Mucosa of descending colon (tissue), 3 donors: Measurements from ENCODE around the gene INPP5A. TPM values are rescaled to one million over a fixed set of nuclear protein-coding genes. Genes with fewer than 3 reads are reported as not detected.
A peak's percentile ranks its signal among the peaks of the same experiment; 100 is the strongest.

Experiments
- ATAC-seq: fragments of 200-7000 bp; cut with Tn5 transposase; one replicate; pipeline ENCODE4 v1.9.1; 2020; ENCODE audit warnings: mild to moderate bottlenecking, moderate library complexity
- DNase-seq, 3 donors: peaks; one replicate each; pipeline ENCODE4 v3.0.0-alpha.2; 2020
- H3K36me3 ChIP-seq: fragments of 200-600 bp; one replicate; pipeline ENCODE4 v1.8.0; 2021; ENCODE audit warnings: low read depth, mild to moderate bottlenecking
- H3K4me1 ChIP-seq: fragments of 200-600 bp; one replicate; pipeline ENCODE4 v1.8.0; 2021; ENCODE audit warnings: low read depth, mild to moderate bottlenecking
- H3K4me3 ChIP-seq: fragments of 200-600 bp; one replicate; pipeline ENCODE4 v1.8.0; 2021; ENCODE audit warnings: mild to moderate bottlenecking
- H3K9me3 ChIP-seq: fragments of 200-600 bp; one replicate; pipeline ENCODE4 v1.8.0; 2021; ENCODE audit warnings: mild to moderate bottlenecking
- CTCF ChIP-seq: fragments of 200-600 bp; IDR thresholded peaks from one replicate; pipeline ENCODE4 v1.8.0; 2022; ENCODE audit warnings: antibody characterized with exemption, mild to moderate bottlenecking
- intact Hi-C, 2 donors: fragments of 100-400 bp; cut with DNase I in 1 of 2; cut with micrococcal nuclease in 1 of 2; formaldehyde crosslinking; loops; one replicate each; pipeline versions ENCODE4 v1.11.0 to v1.11.1; 2022; cut with DNase I, micrococcal nuclease
- total RNA-seq, 3 donors: library from RNA; stranded (reverse); fragmentation: NEBNext Ultra II Directional in 2 of 3; extraction: Animal tissue kit (Norgen Biotek cat#: 25700) in 2 of 3; gene quantifications; one replicate each; pipeline versions ENCODE4 v1.2.1 to v1.2.4, GENCODE V29; 2021 to 2023
- donor health status: DM: no; HTN: no; CAD: no; lungs with moderate emphysema.
- donor health status: DM: no; HTN: no; CAD: no.
- donor health status: DM: no; HTN: yes; CAD: no.

INPP5A gene
- total RNA-seq, 3 donors from 2014 or later, result 31.7 to 92.8 (median 32.0) TPM

GRCh38 chr10:132809232-132810140 lies 271.9 kb downstream of the INPP5A start:
- TF ChIP-seq CTCF, result no peak
- no peaks in the 10 kb centered on the region for H3K4me1 ChIP-seq
- no peak overlapping the region for H3K4me3 ChIP-seq
- intact Hi-C loops, result no loop called here
- H3K36me3 ChIP-seq, result no peaks in the 10 kb centered on the region
- H3K9me3 ChIP-seq, result no peaks in the 10 kb centered on the region
- DNase-seq, result peak in 2 of 3 donors; percentile 12 to 40
- ATAC-seq, result no peak

- peak in 1 of 3 donors; percentile 8 for DNase-seq
- Histone ChIP-seq H3K36me3 (no peaks in the 10 kb centered on the region), H3K4me1 (no peaks in the 10 kb centered on the region), H3K4me3 (no peak overlapping the region), H3K9me3 (no peaks in the 10 kb centered on the region)
- ATAC-seq, result no peak
- intact Hi-C loops, result no loop called here
- no peak for TF ChIP-seq CTCF
Measured at GRCh38 chr10:132810141-132810806, 272.7 kb downstream of the INPP5A start.

GRCh38 chr10:132810807-132811700 lies 273.5 kb downstream of the INPP5A start:
- intact Hi-C loops, result no loop called here
- DNase-seq, result peak in 2 of 3 donors; percentile 13 to 49
- no peak for ATAC-seq
- H3K9me3 ChIP-seq, result no peaks in the 10 kb centered on the region
- no peak for TF ChIP-seq CTCF
- no peaks in the 10 kb centered on the region for H3K4me1 ChIP-seq
- H3K36me3 ChIP-seq, result no peaks in the 10 kb centered on the region
- no peak overlapping the region for H3K4me3 ChIP-seq

- no peaks in the 10 kb centered on the region for H3K9me3 ChIP-seq
- DNase-seq (peak in 1 of 3 donors; percentile 7), ATAC-seq (no peak)
- no peaks in the 10 kb centered on the region for H3K4me1 ChIP-seq
- no peak for TF ChIP-seq CTCF
- intact Hi-C loops, result no loop called here
- H3K4me3 ChIP-seq, result no peak overlapping the region
- no peaks in the 10 kb centered on the region for H3K36me3 ChIP-seq
Measured at GRCh38 chr10:132811891-132812481, 274.4 kb downstream of the INPP5A start.

- Histone ChIP-seq H3K4me3 (no peak overlapping the region), H3K9me3 (no peaks in the 10 kb centered on the region), H3K4me1 (no peaks in the 10 kb centered on the region), H3K36me3 (no peaks in the 10 kb centered on the region)
- intact Hi-C loops, result no loop called here
- ATAC-seq (no peak), DNase-seq (peak in 1 of 3 donors; percentile 0)
- no peak for TF ChIP-seq CTCF
Measured at GRCh38 chr10:132812520-132812919, 274.9 kb downstream of the INPP5A start.
